ENCODE data around the gene TYW5. TPM values are rescaled to one million over a fixed set of nuclear protein-coding genes. Genes with fewer than 3 reads are reported as not detected.

The TYW5 gene
- total RNA-seq, 1 donor from 2014 or later: 10.5 TPM

GRCh38 chr2:199946196-199946595, 9.1 kb downstream of the TYW5 start:
- Histone ChIP-seq H3K27me3 (ENCODE audit: control insufficient read depth, insufficient read depth, low read length) (no peaks in the 10 kb centered on the region), H3K36me3 (ENCODE audit: control insufficient read depth, insufficient read depth, low read length) (peaks cover 8% of the 10 kb centered on the region), H3K4me3 (ENCODE audit: low read depth, low read length) (no peak overlapping the region)
- FAIRE-seq: no peak
- TF ChIP-seq CTCF (IDR thresholded peaks at IDR 0.05; ENCODE audit: insufficient read depth, low read length, severe bottlenecking): no peak
- no peak for DNase-seq (ENCODE audit: low read depth)

GRCh38 chr2:199943373-199943772, 11.9 kb downstream of the TYW5 start:
- no peak for FAIRE-seq
- no peaks in the 10 kb centered on the region for H3K27me3 ChIP-seq (ENCODE audit: control insufficient read depth, insufficient read depth, low read length)
- TF ChIP-seq CTCF (IDR thresholded peaks at IDR 0.05; ENCODE audit: insufficient read depth, low read length, severe bottlenecking): no peak
- no peak for DNase-seq (ENCODE audit: low read depth)
- peaks cover 5% of the 10 kb centered on the region for H3K36me3 ChIP-seq (ENCODE audit: control insufficient read depth, insufficient read depth, low read length)
- H3K4me3 ChIP-seq (ENCODE audit: low read depth, low read length): no peak overlapping the region

- no peak for FAIRE-seq
- TF ChIP-seq CTCF (IDR thresholded peaks at IDR 0.05; ENCODE audit: insufficient read depth, low read length, severe bottlenecking): peak; percentile 21
- peak; percentile 39 for DNase-seq (ENCODE audit: low read depth)
- no peak overlapping the region for H3K4me3 ChIP-seq (ENCODE audit: low read depth, low read length)
- H3K27me3 ChIP-seq (ENCODE audit: control insufficient read depth, insufficient read depth, low read length): no peaks in the 10 kb centered on the region
- peaks cover 2% of the 10 kb centered on the region for H3K36me3 ChIP-seq (ENCODE audit: control insufficient read depth, insufficient read depth, low read length)
Measured at GRCh38 chr2:199940373-199940772, 14.9 kb downstream of the TYW5 start.

GRCh38 chr2:199936554-199936953, 18.7 kb downstream of the TYW5 start:
- no peaks in the 10 kb centered on the region for H3K27me3 ChIP-seq (ENCODE audit: control insufficient read depth, insufficient read depth, low read length)
- H3K36me3 ChIP-seq (ENCODE audit: control insufficient read depth, insufficient read depth, low read length): peaks cover 5% of the 10 kb centered on the region
- DNase-seq (ENCODE audit: low read depth) (no peak), FAIRE-seq (no peak)
- H3K4me3 ChIP-seq (ENCODE audit: low read depth, low read length): no peak overlapping the region
- TF ChIP-seq CTCF (IDR thresholded peaks at IDR 0.05; ENCODE audit: insufficient read depth, low read length, severe bottlenecking): no peak

GRCh38 chr2:199933466-199933865, 21.8 kb downstream of the TYW5 start:
- FAIRE-seq (no peak), DNase-seq (ENCODE audit: low read depth) (no peak)
- peaks cover 5% of the 10 kb centered on the region for H3K36me3 ChIP-seq (ENCODE audit: control insufficient read depth, insufficient read depth, low read length)
- no peak overlapping the region for H3K4me3 ChIP-seq (ENCODE audit: low read depth, low read length)
- no peak for TF ChIP-seq CTCF (IDR thresholded peaks at IDR 0.05; ENCODE audit: insufficient read depth, low read length, severe bottlenecking)
- no peaks in the 10 kb centered on the region for H3K27me3 ChIP-seq (ENCODE audit: control insufficient read depth, insufficient read depth, low read length)

- H3K36me3 ChIP-seq (ENCODE audit: control insufficient read depth, insufficient read depth, low read length): peaks cover 5% of the 10 kb centered on the region
- FAIRE-seq: no peak
Measured at GRCh38 chr2:199932312-199932855, 22.9 kb downstream of the TYW5 start.

More at GRCh38 chr2:199932312-199932855, 22.9 kb downstream of the TYW5 start:
- Histone ChIP-seq H3K27me3 (ENCODE audit: control insufficient read depth, insufficient read depth, low read length) (no peaks in the 10 kb centered on the region), H3K4me3 (ENCODE audit: low read depth, low read length) (no peak overlapping the region)
- no peak for TF ChIP-seq CTCF (IDR thresholded peaks at IDR 0.05; ENCODE audit: insufficient read depth, low read length, severe bottlenecking)
- no peak for DNase-seq (ENCODE audit: low read depth)

Data from bronchial epithelial cell (primary cell).